A673 (cell line): ENCODE data around the gene DENND1A. TPM values are rescaled to one million over a fixed set of nuclear protein-coding genes. Genes with fewer than 3 reads are reported as not detected.

Experiments used
- BruUV-seq: library from RNA; stranded (reverse); fragments of 400-500 nt; replicated peaks from 2 replicates; lab custom pipeline; 2021; lab: Mats Ljungman, UMichigan
- CTCF ChIA-PET: fragments of 300-600 bp; sonication (Branson Sonifier 250); formaldehyde crosslinking; loops from one replicate; lab custom pipeline; 2022; ENCODE audit warnings: antibody characterized with exemption; lab: Charles Lee
- POLR2A ChIA-PET: fragments of 300-600 bp; sonication (Branson Sonifier 250); formaldehyde crosslinking; loops from one replicate; lab custom pipeline; 2022; ENCODE audit warnings: antibody characterized with exemption; ENCODE audit not compliant: low non-redundant PET; lab: Charles Lee
- DNase-seq: peaks from one replicate; pipeline ENCODE4 v3.0.0-alpha.2; 2015; ENCODE audit warnings: low spot score
- H3K27ac ChIP-seq: fragments of 200-600 bp; sonication (generic); 2 replicates; pipeline ENCODE4 v1.5.1; 2016; ENCODE audit warnings: mixed run types, low read depth, mild to moderate bottlenecking, mixed read lengths, antibody characterized with exemption, low read length; ENCODE audit not compliant: poor library complexity, severe bottlenecking
- H3K27me3 ChIP-seq: fragments of 200-600 bp; sonication (generic); replicated peaks from 2 replicates; pipeline ENCODE4 v1.6.1; 2017; ENCODE audit warnings: mixed run types, low read depth, mild to moderate bottlenecking, mixed read lengths, antibody characterized with exemption, low read length; ENCODE audit not compliant: insufficient read depth, poor library complexity
- H3K36me3 ChIP-seq: fragments of 200-600 bp; sonication (generic); 2 replicates; pipeline ENCODE4 v1.6.1; 2016; ENCODE audit warnings: mixed run types, mild to moderate bottlenecking, mixed read lengths, antibody characterized with exemption, low read length; ENCODE audit not compliant: insufficient read depth, poor library complexity, severe bottlenecking
- H3K4me1 ChIP-seq: fragments of 200-600 bp; sonication (generic); 2 replicates; pipeline ENCODE4 v1.6.1; 2017; ENCODE audit warnings: mixed run types, mild to moderate bottlenecking, mixed read lengths, antibody characterized with exemption, low read length; ENCODE audit not compliant: insufficient read depth, poor library complexity, severe bottlenecking
- H3K4me3 ChIP-seq: fragments of 200-600 bp; sonication (generic); 2 replicates; pipeline ENCODE4 v1.5.1; 2016; ENCODE audit warnings: low read depth, mixed run types, mild to moderate bottlenecking, mixed read lengths, low read length; ENCODE audit not compliant: poor library complexity, severe bottlenecking
- H3K9me3 ChIP-seq: fragments of 200-600 bp; sonication (generic); 2 replicates; pipeline ENCODE4 v1.6.1; 2016; ENCODE audit warnings: mixed run types, low read depth, mild to moderate bottlenecking, mixed read lengths, antibody characterized with exemption, low read length; ENCODE audit not compliant: poor library complexity, severe bottlenecking
- EZH2 ChIP-seq: fragments of 200-600 bp; sonication (generic); IDR thresholded peaks from 2 replicates; pipeline ENCODE4 v1.6.1; 2017; ENCODE audit warnings: borderline replicate concordance, low read depth, mild to moderate bottlenecking, mixed read lengths, antibody characterized with exemption, low read length; ENCODE audit not compliant: poor library complexity, severe bottlenecking
- intact Hi-C: fragments of 100-400 bp; cut with micrococcal nuclease; formaldehyde crosslinking; loops from one replicate; pipeline ENCODE4 v1.10.0; 2022; ENCODE audit not compliant: unreplicated experiment
- total RNA-seq: library from RNA; stranded (reverse); gene quantifications from 2 replicates; pipeline ENCODE4 v1.2.3, GENCODE V29; 2021
- TF ChIP-seq, protein P1 (sequence below): fragments of 300-800, 200-600 bp; sonication (generic); conservative IDR thresholded peaks from 2 replicates; pipeline ENCODE4 v1.5.1; 2017; ENCODE audit warnings: low read depth, mild to moderate bottlenecking, antibody characterized with exemption, low read length, moderate library complexity, mixed read lengths

Gene DENND1A
- total RNA-seq, 1 experiment from 2014 or later = 12.0 TPM

DNA sequence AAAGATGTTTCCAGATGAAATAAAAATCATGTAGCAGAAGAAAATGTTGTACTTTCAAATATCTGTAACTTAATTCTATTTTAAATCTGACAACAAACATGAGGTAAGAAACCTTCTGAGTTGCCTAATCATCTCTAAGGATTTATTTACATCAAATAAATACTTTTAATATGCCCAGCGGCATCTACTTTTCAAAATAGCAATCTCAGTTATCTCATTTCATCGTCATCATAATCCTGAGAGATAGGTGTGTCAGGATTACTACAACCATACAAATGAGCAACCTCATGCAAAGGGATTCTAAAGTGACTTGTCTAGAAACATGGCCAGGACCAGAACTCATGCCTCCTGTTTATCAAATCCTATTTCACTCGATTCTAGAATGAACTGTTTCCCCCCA, 49.5 kb downstream of the DENND1A start:
- ChIA-PET POLR2A (no interaction called here), CTCF (no interaction called here)
- Histone ChIP-seq H3K36me3 (no peaks in the 10 kb centered on the region), H3K4me3 (no peak overlapping the region), H3K9me3 (no peaks in the 10 kb centered on the region), H3K27me3 (peaks cover 28% of the 10 kb centered on the region), H3K4me1 (no peaks in the 10 kb centered on the region), H3K27ac (no peak overlapping the region)
- intact Hi-C loops = no loop called here
- TF ChIP-seq, protein P1, sequence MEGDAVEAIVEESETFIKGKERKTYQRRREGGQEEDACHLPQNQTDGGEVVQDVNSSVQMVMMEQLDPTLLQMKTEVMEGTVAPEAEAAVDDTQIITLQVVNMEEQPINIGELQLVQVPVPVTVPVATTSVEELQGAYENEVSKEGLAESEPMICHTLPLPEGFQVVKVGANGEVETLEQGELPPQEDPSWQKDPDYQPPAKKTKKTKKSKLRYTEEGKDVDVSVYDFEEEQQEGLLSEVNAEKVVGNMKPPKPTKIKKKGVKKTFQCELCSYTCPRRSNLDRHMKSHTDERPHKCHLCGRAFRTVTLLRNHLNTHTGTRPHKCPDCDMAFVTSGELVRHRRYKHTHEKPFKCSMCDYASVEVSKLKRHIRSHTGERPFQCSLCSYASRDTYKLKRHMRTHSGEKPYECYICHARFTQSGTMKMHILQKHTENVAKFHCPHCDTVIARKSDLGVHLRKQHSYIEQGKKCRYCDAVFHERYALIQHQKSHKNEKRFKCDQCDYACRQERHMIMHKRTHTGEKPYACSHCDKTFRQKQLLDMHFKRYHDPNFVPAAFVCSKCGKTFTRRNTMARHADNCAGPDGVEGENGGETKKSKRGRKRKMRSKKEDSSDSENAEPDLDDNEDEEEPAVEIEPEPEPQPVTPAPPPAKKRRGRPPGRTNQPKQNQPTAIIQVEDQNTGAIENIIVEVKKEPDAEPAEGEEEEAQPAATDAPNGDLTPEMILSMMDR = no peak
- TF ChIP-seq EZH2 = no peak
- no TSS peak for BruUV-seq
- no peak for DNase-seq

DNA sequence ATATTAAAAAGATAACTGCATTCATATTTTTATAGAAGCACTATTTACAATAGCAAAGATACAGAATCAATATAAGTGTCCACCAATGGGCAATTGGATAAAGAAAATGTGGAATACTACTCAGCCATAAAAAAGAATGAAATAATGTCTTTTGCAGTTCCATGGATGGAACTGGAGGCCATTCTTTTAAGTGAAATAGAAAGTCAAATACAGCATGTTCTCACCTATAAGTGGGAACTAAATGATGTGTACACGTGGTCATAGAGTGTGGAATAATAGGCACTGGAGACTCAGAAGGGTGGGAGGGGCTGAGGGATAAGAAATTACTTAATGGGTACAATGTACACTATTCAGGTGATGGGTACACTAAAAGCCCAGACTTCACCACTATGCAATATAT, 53.2 kb downstream of the DENND1A start:
- no TSS peak for BruUV-seq
- no peaks in the 10 kb centered on the region for H3K9me3 ChIP-seq
- CTCF ChIA-PET = no interaction called here

DNA sequence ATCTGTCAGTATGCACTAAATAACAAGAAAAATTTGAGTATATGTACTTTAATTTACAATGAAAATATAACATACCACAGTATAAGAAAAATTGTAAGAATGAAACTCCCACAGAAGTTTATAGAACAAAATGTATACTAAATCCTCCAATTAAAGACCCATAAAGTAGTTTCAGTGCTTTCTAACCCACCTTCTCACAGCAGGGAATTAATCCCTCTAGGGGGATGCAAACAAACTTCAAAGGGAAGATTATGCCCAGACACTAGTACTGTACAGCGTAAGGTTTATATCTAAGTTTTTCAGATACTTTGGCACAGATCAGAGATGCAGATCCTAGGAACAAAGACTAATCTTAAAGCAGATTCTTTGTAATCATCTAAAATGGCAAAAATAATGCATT, 57.2 kb downstream of the DENND1A start:
- intact Hi-C loops = no loop called here
- Histone ChIP-seq H3K27me3 (peaks cover 24% of the 10 kb centered on the region), H3K36me3 (no peaks in the 10 kb centered on the region), H3K9me3 (no peaks in the 10 kb centered on the region), H3K4me3 (no peak overlapping the region), H3K27ac (no peak overlapping the region), H3K4me1 (no peaks in the 10 kb centered on the region)
- no TSS peak for BruUV-seq
- CTCF ChIA-PET = no interaction called here
- TF ChIP-seq EZH2 = no peak
- TF ChIP-seq, protein P1 = no peak
- peak; percentile 23 for DNase-seq
- POLR2A ChIA-PET = no interaction called here

More for the DNA sequence above, 53.2 kb downstream of the DENND1A start:
- peaks cover 15% of the 10 kb centered on the region for H3K27me3 ChIP-seq
- POLR2A ChIA-PET = no interaction called here
- no peak overlapping the region for H3K27ac ChIP-seq
- TF ChIP-seq, protein P1 = no peak
- TF ChIP-seq EZH2 = no peak
- no peak overlapping the region for H3K4me3 ChIP-seq
- H3K36me3 ChIP-seq = no peaks in the 10 kb centered on the region
- no peak for DNase-seq
- intact Hi-C loops = no loop called here
- no peaks in the 10 kb centered on the region for H3K4me1 ChIP-seq
